Right forelimb (tissue), 1 donor: ENCODE data around the gene RABGGTA.
"Not testable (repeated sequence)": the region's sequence is repeated elsewhere in the genome, so short reads cannot be mapped to it uniquely, and the experiment has no call there.

Source experiments
- DNase-seq: peaks from one replicate; pipeline ENCODE4 v3.0.0-alpha.2; 2018

Gene RABGGTA

DNA sequence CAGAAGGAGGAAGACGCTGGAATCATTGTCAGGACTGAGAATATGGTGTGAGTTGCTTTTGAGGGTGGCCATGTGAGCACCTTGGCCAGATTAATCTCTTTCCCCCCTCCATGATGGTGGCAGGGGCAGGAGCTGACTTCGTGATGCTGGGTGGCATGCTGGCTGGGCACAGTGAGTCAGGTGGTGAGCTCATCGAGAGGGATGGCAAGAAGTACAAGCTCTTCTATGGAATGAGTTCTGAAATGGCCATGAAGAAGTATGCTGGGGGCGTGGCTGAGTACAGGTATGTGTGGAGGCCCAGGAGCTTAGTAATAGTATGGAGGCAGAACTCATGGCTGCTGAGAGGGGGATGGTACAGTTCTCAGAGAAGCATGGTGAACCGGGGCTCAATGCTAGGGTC is 33.3 kb downstream of the RABGGTA start:
- DNase-seq: no peak

- DNase-seq: no peak
Measured at GRCh38 chr14:24237463-24237955, 33.9 kb downstream of the RABGGTA start.

DNA sequence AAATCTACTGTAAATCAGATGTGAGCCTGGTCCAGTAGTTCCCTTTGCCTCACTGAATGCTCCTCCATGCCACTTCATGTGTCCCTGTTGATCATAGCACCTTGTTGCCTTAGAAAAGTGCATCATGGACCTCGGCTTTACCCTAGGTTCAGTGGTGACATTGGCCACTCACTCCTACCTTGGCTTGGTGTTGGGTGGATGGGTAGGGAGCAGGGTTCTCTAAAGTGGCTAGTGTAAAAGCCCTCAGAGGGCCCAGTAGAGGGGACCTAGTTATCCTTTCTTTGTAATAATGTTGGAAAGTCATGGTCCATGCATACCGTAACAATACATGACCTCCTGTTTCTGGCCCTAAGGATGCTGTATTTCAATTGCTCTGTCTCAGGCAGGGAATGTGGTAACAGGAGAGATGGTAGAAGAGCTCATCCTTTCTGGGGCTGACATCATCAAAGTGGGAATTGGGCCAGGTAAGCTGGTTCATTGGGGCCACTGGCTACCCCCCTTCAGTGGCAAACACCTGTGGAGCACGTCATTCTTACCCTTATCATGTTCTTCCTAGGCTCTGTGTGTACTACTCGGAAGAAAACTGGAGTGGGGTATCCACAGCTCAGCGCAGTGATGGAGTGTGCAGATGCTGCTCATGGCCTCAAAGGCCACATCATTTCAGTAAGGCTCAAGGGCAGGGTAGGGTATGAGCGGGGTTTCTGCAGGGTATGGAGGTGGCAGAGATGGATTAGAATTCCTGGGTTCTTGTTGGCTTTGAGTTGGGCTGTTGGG is 34.5 kb downstream of the RABGGTA start:
- no peak for DNase-seq

GRCh38 chr14:24235804-24236688 is 35.4 kb downstream of the RABGGTA start:
- no peak for DNase-seq

DNA sequence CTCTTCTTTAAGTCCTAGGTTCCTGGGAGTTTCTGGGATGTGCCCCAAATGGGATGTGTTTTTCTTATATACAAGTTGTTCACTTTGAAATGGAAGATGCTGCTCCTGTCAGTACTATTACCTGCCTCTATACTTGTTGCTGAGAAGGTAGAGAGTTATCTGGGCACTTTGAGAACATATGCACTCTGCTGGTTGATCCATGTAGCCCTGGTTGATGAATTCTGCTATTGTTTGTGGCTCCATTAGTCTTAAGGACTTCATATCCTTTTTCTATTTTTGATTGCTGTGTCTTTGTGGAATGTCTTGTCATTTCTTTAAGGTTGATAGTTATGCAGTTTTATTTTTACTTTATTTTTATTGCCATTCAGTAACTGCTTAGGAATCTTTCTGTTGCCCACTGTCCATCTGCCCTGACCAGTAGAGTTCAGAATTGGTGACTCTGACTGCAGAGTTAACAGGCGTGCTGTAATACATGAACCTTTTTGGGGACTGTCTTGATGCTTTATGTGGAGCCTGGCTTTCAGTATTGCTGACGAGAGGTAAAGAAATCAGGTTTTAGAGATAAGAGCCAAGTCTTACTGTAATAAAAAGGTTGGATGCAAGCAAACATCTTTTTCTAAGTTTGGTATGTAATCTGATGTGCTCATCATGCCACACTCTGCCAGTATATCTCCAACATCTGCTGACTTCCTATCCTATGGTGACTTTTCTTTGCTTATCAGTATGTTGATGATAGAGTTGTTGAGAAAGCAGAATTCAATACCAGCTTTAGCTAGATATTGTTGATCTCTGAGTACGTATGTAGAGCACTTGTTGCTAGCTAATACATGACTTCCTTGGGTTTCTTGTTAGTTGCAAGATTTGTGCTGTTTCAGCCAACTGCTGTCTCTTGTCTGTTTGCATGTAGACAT is 37.0 kb downstream of the RABGGTA start:
- DNase-seq: no peak

- DNase-seq: no peak
Measured at GRCh38 chr14:24233538-24233866, 37.9 kb downstream of the RABGGTA start.

GRCh38 chr14:24232645-24233537 is 38.5 kb downstream of the RABGGTA start, which contains the start of gene GMPR2:
GMPR2 (plus strand) TSS chr14:24232929; CDS start chr14:24233254, 325 bp downstream.
- no peak for DNase-seq

- DNase-seq: peak; percentile 98
Measured at GRCh38 chr14:24232121-24232644, 39.2 kb downstream of the RABGGTA start, which contains the start of gene NEDD8. NEDD8 (minus strand) TSS chr14:24232367; CDS start chr14:24232267, 100 bp downstream.

DNA sequence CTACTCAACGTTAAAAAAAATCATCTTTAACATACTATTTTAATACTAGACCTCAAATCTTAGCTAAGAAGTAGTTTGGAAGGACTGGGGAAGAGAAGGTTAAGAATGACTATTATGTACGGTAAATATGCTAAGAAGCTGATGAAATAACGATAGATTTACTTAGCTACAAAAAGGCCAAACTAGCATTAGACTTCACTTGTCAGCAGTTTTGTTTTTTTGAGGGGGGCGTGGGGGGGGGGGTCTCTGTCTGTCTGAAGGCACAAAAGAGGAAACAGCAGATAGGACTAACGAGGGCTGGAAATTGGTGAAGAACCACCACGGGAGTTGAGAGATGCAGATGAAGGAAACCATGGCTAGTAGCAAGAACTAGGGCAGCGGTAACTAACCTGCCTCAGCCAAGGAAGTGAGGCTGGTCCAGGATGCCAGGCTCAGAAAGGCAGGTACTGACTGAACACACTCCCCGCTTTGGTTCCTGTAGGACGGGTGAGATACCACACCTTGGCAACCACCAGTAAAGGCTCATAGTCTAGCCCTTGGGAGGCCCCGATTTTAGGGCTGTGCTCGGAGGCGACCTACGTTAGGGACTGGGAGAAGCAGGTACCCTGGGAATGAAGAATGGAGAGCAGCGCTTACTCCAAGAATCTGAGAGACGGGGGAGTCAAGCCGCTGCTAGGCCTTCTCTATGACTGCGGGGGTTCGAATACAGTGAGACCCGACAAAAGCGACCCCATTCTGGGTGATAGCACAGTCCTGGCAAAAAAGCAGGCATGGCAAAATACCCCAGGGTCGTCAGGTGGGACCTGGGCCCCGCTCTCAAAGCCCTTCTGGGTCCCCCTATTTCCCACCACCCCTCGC is 39.9 kb downstream of the RABGGTA start:
- no peak for DNase-seq

GRCh38 chr14:24228902-24229301 is 42.5 kb downstream of the RABGGTA start:
- no peak for DNase-seq

DNA sequence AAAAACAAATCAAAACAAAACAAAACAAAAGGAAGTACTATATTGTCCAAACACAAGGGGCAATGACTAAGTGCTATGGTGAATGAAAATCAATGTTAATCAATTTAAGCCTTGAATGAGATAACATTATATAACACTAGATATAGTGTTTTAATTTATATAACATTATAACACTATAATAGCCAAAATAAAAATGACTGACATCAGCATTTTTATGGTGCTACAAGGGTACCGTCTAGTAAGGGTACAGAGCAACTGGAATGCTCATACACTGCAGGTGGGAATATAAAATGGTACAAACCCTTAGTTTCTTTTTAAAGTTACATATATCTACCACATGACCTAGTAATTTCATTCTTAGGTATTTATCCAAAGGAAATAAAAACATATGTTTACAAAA is 44.9 kb downstream of the RABGGTA start:
- no peak for DNase-seq

- no peak for DNase-seq
Measured at GRCh38 chr14:24224618-24225071, 46.8 kb downstream of the RABGGTA start.

DNA sequence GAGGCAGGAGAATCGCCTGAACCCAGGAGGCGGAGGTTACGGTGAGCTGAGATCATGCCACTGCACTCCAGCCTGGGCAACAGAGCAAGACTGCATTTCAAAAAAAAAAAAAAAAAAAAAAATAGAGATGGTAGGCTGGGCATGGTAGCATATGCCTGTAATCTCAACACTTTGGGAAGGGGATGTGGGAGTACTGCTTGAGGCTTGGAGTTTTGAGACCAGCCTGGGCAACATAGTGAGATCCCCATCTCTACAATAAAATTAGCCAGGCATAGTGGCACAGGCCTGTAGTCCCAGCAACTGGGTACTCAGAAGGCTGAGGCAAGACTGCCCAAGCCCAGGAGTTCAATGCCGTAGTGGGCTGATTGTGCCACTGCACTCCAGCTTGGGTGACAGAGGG is 48.4 kb downstream of the RABGGTA start:
- DNase-seq: not testable (repeated sequence)

DNA sequence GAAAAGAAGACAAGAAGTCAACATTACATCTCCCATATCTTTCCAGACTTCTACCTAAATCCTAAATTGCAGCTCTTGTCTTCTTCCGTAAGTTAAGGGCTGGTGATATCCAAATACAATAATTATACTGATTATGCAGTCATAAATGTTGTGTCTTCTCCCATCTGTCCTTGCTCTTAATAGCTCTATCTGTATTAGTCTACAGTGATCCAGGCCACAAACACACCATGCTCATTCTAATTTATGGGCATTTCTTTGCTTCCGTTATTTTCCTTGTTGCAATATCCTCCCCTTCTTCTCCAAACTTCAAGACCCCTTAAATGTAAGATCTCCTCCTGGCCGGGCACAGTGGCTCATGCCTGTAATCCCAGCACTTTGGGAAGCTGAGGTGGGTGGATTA is 51.9 kb downstream of the RABGGTA start:
- DNase-seq: no peak

- no peak for DNase-seq
Measured at GRCh38 chr14:24219080-24219479, 52.3 kb downstream of the RABGGTA start.

- DNase-seq: not testable (repeated sequence)
Measured at GRCh38 chr14:24216876-24217275, 54.5 kb downstream of the RABGGTA start.

- no peak for DNase-seq
Measured at GRCh38 chr14:24216345-24216699, 55.1 kb downstream of the RABGGTA start.
